Measurements from ENCODE around the gene PSD. TPM values are rescaled to one million over a fixed set of nuclear protein-coding genes. Genes with fewer than 3 reads are reported as not detected.
A peak's percentile ranks its signal among the peaks of the same experiment; 100 is the strongest.
"Not testable (repeated sequence)": the region's sequence is repeated elsewhere in the genome, so short reads cannot be mapped to it uniquely, and the experiment has no call there.

The PSD gene
- total RNA-seq, 4 donors from 2014 or later, result 0.30 to 1.1 (median 0.70) TPM

- H3K4me3 ChIP-seq, result no peak overlapping the region
- H3K9me3 ChIP-seq, result no peaks in the 10 kb centered on the region
- peaks cover 0 to 23% (median 7%) of the 10 kb centered on the region in 4 donors for H3K4me1 ChIP-seq
- no peak for DNase-seq (ENCODE audit: low spot score in 2 of 2)
- 79 to 84% methylated on average over 7 of the region's 7 CpGs for WGBS, 2 donors
- peaks cover 0 to 6% (median 0%) of the 10 kb centered on the region in 3 donors for H3K36me3 ChIP-seq
- no peaks in the 10 kb centered on the region for H3K27me3 ChIP-seq
- no peak for TF ChIP-seq EP300 (IDR thresholded peaks at IDR 0.05)
- no peak for TF ChIP-seq POLR2A (IDR thresholded peaks at IDR 0.05)
- no peak for TF ChIP-seq CTCF (IDR thresholded peaks at IDR 0.05)
- H3K27ac ChIP-seq, result no peak overlapping the region
Measured at GRCh38 chr10:102455893-102456471, 37.4 kb upstream of the PSD start.

GRCh38 chr10:102454662-102455487, 36.3 kb upstream of the PSD start:
- H3K4me3 ChIP-seq; DNase-seq (ENCODE audit: low spot score in 2 of 2); H3K9me3 ChIP-seq; H3K27ac ChIP-seq; H3K27me3 ChIP-seq; H3K36me3 ChIP-seq: not testable (repeated sequence)
- peaks cover 0 to 19% (median 5%) of the 10 kb centered on the region in 4 donors for H3K4me1 ChIP-seq
- 58 to 75% methylated on average over 13 of the region's 13 CpGs for WGBS, 2 donors

- H3K4me1 ChIP-seq, result peaks cover 0 to 23% (median 7%) of the 10 kb centered on the region in 4 donors
- H3K9me3 ChIP-seq, result no peaks in the 10 kb centered on the region
- DNase-seq (ENCODE audit: low spot score in 2 of 2), result no peak
- TF ChIP-seq POLR2A (IDR thresholded peaks at IDR 0.05), result no peak
- no peak for TF ChIP-seq CTCF (IDR thresholded peaks at IDR 0.05)
- TF ChIP-seq EP300 (IDR thresholded peaks at IDR 0.05), result no peak
- H3K4me3 ChIP-seq, result no peak overlapping the region
- WGBS, 2 donors, result 70 to 77% methylated on average over 5 of the region's 5 CpGs
- H3K27me3 ChIP-seq, result no peaks in the 10 kb centered on the region
- peak overlapping the region in 2 of 4 donors; percentile 65 to 78 for H3K27ac ChIP-seq
- peaks cover 0 to 6% (median 0%) of the 10 kb centered on the region in 3 donors for H3K36me3 ChIP-seq
Measured at GRCh38 chr10:102453502-102453901, 34.9 kb upstream of the PSD start.

GRCh38 chr10:102452672-102453340, 34.2 kb upstream of the PSD start:
- Histone ChIP-seq H3K27me3 (no peaks in the 10 kb centered on the region), H3K4me1 (peaks cover 0 to 23% (median 7%) of the 10 kb centered on the region in 4 donors), H3K4me3 (no peak overlapping the region), H3K27ac (peak overlapping the region in 2 of 4 donors; percentile 65 to 78), H3K9me3 (no peaks in the 10 kb centered on the region), H3K36me3 (peaks cover 0 to 6% (median 0%) of the 10 kb centered on the region in 3 donors)
- WGBS, 2 donors, result 34 to 39% methylated on average over 3 of the region's 3 CpGs
- peak in 1 of 2 donors; percentile 61 for TF ChIP-seq EP300 (IDR thresholded peaks at IDR 0.05)
- TF ChIP-seq POLR2A (IDR thresholded peaks at IDR 0.05), result no peak
- peak in 1 of 2 donors; percentile 53 for DNase-seq (ENCODE audit: low spot score in 2 of 2)

GRCh38 chr10:102451105-102451969, 32.8 kb upstream of the PSD start, which contains the start of gene C10orf95:
Gene C10orf95, minus strand, starts transcription at chr10:102451543. Its CDS starts 450 bp downstream, at chr10:102451093.
- no peak for TF ChIP-seq POLR2A (IDR thresholded peaks at IDR 0.05)
- TF ChIP-seq EP300 (IDR thresholded peaks at IDR 0.05), result no peak
- no peak for TF ChIP-seq CTCF (IDR thresholded peaks at IDR 0.05)
- Histone ChIP-seq H3K27me3 (no peaks in the 10 kb centered on the region), H3K4me3 (peak within 1 kb of the TSS; percentile 64 to 85 (median 78)), H3K36me3 (peaks cover 0 to 5% (median 0%) of the 10 kb centered on the region in 3 donors), H3K9me3 (no peaks in the 10 kb centered on the region), H3K4me1 (peaks cover 0 to 23% (median 7%) of the 10 kb centered on the region in 4 donors), H3K27ac (peak within 1 kb of the TSS; percentile 55 to 88 (median 82))
- DNase-seq (ENCODE audit: low spot score in 2 of 2), result no peak
- 23 to 26% methylated on average over 22 to 27 of the region's 28 CpGs for WGBS, 2 donors
